ENCODE results near the gene RASSF1. TPM values are rescaled to one million over a fixed set of nuclear protein-coding genes. Genes with fewer than 3 reads are reported as not detected.
A peak's percentile ranks its signal among the peaks of the same experiment; 100 is the strongest.

Gene RASSF1
- total RNA-seq, 1 donor from 2014 or later = 26.5 TPM

DNA sequence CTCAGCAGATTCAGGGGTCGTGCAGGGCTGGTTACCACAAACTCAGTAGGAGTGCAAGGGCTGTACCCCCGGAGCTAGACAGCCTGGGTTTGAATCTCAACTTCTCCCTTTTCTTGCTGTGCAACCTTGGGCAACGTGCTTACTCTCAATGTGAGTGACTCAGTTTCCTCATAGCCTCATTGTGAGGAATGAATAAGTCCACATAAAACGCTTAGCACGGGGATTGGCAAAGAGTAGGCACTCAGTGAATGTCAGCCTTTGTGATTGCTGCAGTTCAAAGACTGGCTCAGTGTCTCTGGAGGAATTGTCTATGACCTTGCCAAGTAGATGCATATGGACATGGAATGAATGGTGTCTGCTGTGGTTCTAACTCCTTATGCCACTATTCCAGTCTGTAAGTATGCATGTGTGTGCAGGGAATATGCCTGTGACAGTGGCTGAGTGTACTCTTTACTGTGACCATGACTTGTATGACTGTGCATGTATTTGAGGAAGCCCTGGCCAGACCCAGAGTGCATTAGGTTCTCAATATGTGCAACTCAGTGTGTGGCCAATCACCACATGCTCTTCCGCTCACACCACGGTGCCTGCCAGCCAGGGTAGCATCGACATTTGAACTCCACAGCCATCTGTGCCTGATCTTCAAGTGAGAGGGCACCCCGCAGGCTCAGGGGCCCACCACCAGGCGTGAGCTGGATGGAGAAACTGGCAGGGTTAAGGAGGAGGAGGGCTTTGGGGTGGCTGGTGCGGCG lies 40.5 kb downstream of the RASSF1 start:
- Histone ChIP-seq H3K27ac (ENCODE audit: low read depth, low read length) (peak overlapping the region; percentile 70), H3K9ac (ENCODE audit: low read length) (peak overlapping the region; percentile 78), H3K36me3 (ENCODE audit: insufficient read depth, low read length) (no peaks in the 10 kb centered on the region), H3K79me2 (ENCODE audit: insufficient read depth, low read length) (peaks cover 7% of the 10 kb centered on the region), H3K4me1 (ENCODE audit: insufficient read depth, low read length) (peaks cover 17% of the 10 kb centered on the region), H3K27me3 (ENCODE audit: insufficient read depth, low read length) (no peaks in the 10 kb centered on the region), H2AFZ (ENCODE audit: low read depth, low read length) (peak overlapping the region; percentile 89), H4K20me1 (ENCODE audit: insufficient read depth, low read length) (no peaks in the 10 kb centered on the region), H3K9me3 (ENCODE audit: insufficient read depth, low read depth, low read length) (no peaks in the 10 kb centered on the region), H3K4me3 (ENCODE audit: insufficient read depth, low read depth, low read length) (peak overlapping the region; percentile 61), H3K4me2 (ENCODE audit: low read length) (peak overlapping the region; percentile 91)
- H3K4me1 Mint-ChIP-seq (ENCODE audit: low read depth, unreplicated experiment) = peaks cover 11% of the 10 kb centered on the region
- no peaks in the 10 kb centered on the region for H3K36me3 Mint-ChIP-seq (ENCODE audit: low read depth, unreplicated experiment)
- no peaks in the 10 kb centered on the region for H3K9me3 Mint-ChIP-seq (ENCODE audit: unreplicated experiment)
- no peak for FAIRE-seq
- peak overlapping the region; percentile 41 for H3K27ac Mint-ChIP-seq (ENCODE audit: unreplicated experiment)
- peak overlapping the region; percentile 96 for H3K4me3 Mint-ChIP-seq (ENCODE audit: unreplicated experiment)
- TF ChIP-seq, protein P1, sequence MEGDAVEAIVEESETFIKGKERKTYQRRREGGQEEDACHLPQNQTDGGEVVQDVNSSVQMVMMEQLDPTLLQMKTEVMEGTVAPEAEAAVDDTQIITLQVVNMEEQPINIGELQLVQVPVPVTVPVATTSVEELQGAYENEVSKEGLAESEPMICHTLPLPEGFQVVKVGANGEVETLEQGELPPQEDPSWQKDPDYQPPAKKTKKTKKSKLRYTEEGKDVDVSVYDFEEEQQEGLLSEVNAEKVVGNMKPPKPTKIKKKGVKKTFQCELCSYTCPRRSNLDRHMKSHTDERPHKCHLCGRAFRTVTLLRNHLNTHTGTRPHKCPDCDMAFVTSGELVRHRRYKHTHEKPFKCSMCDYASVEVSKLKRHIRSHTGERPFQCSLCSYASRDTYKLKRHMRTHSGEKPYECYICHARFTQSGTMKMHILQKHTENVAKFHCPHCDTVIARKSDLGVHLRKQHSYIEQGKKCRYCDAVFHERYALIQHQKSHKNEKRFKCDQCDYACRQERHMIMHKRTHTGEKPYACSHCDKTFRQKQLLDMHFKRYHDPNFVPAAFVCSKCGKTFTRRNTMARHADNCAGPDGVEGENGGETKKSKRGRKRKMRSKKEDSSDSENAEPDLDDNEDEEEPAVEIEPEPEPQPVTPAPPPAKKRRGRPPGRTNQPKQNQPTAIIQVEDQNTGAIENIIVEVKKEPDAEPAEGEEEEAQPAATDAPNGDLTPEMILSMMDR (IDR thresholded peaks at IDR 0.05; ENCODE audit: insufficient read depth, low read depth, low read length) = no peak
- no peak for TF ChIP-seq EZH2 (IDR thresholded peaks at IDR 0.05; ENCODE audit: insufficient read depth, low read length)
- H3K27me3 Mint-ChIP-seq (ENCODE audit: low read depth, unreplicated experiment) = no peaks in the 10 kb centered on the region
- peak; percentile 47 for DNase-seq (ENCODE audit: low read depth)

DNA sequence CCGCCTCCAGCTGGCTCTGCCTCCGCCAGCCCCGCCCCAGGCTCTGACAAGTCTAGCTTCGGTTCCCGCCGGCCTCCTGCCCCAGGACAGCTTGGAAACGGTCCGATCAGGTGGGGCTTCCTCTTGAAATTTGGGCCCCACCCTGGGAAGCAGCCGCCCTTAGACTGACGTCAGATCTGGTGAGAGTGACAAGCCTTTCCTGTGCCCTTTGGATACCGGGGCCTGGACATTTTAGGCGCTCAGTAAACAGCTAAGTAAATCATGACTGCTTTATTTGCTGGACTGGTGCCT lies 41.1 kb downstream of the RASSF1 start:
- Mint-ChIP-seq H3K27me3 (ENCODE audit: low read depth, unreplicated experiment) (no peaks in the 10 kb centered on the region), H3K9me3 (ENCODE audit: unreplicated experiment) (no peaks in the 10 kb centered on the region), H3K27ac (ENCODE audit: unreplicated experiment) (peak overlapping the region; percentile 89), H3K36me3 (ENCODE audit: low read depth, unreplicated experiment) (no peaks in the 10 kb centered on the region), H3K4me1 (ENCODE audit: low read depth, unreplicated experiment) (peaks cover 8% of the 10 kb centered on the region), H3K4me3 (ENCODE audit: unreplicated experiment) (peak overlapping the region; percentile 96)
- Histone ChIP-seq H3K4me1 (ENCODE audit: insufficient read depth, low read length) (peaks cover 17% of the 10 kb centered on the region), H3K27ac (ENCODE audit: low read depth, low read length) (peak overlapping the region; percentile 70), H3K4me3 (ENCODE audit: insufficient read depth, low read depth, low read length) (peak overlapping the region; percentile 61), H3K9me3 (ENCODE audit: insufficient read depth, low read depth, low read length) (no peaks in the 10 kb centered on the region), H3K27me3 (ENCODE audit: insufficient read depth, low read length) (no peaks in the 10 kb centered on the region), H3K9ac (ENCODE audit: low read length) (peak overlapping the region; percentile 78), H2AFZ (ENCODE audit: low read depth, low read length) (peak overlapping the region; percentile 89), H3K79me2 (ENCODE audit: insufficient read depth, low read length) (peaks cover 7% of the 10 kb centered on the region), H3K36me3 (ENCODE audit: insufficient read depth, low read length) (no peaks in the 10 kb centered on the region), H3K4me2 (ENCODE audit: low read length) (peak overlapping the region; percentile 91), H4K20me1 (ENCODE audit: insufficient read depth, low read length) (no peaks in the 10 kb centered on the region)
- FAIRE-seq (peak; percentile 37), DNase-seq (ENCODE audit: low read depth) (no peak)
- TF ChIP-seq EZH2 (IDR thresholded peaks at IDR 0.05; ENCODE audit: insufficient read depth, low read length) = no peak
- TF ChIP-seq, protein P1 (IDR thresholded peaks at IDR 0.05; ENCODE audit: insufficient read depth, low read depth, low read length) = no peak

Measured in astrocyte (in vitro differentiated cells and primary cell).